Measurements from ENCODE around the gene CEPT1.
"Not testable (repeated sequence)": the region's sequence is repeated elsewhere in the genome, so short reads cannot be mapped to it uniquely, and the experiment has no call there.

The CEPT1 gene

GRCh38 chr1:111139956-111140679 is at the start of gene CEPT1, which contains the start of gene DRAM2:
CEPT1 (plus strand) TSS chr1:111140223; CDS start chr1:111147715, 7,492 bp downstream.
DRAM2 (minus strand) TSS chr1:111140093; CDS start chr1:111131554, 8,539 bp downstream.
- peak; percentile 87 for DNase-seq (ENCODE audit: low read depth, low spot score)

DNA sequence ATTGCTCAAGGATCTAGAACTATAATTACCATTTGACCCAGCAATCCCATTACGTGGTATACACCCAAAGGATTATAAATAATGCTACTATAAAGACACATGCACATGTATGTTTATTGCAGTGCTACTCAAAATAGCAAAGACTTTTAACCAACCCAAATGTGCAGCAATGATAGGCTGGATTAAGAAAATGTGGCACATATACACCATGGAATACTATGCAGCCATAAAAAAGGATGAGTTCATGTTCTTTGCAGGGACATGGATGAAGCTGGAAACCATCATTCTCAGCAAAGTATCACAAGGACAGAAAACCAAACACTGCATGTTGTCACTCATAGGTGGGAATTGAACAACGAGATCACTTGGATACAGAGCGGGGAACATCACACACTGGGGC is 44.6 kb upstream of the CEPT1 start:
- DNase-seq (ENCODE audit: low read depth, low spot score) = not testable (repeated sequence)

GRCh38 chr1:111097356-111098099 is 42.5 kb upstream of the CEPT1 start:
- DNase-seq (ENCODE audit: low read depth, low spot score) = no peak

GRCh38 chr1:111099289-111099688 is 40.7 kb upstream of the CEPT1 start:
- DNase-seq (ENCODE audit: low read depth, low spot score) = no peak

GRCh38 chr1:111101854-111102642 is 38.0 kb upstream of the CEPT1 start:
- no peak for DNase-seq (ENCODE audit: low read depth, low spot score)

- no peak for DNase-seq (ENCODE audit: low read depth, low spot score)
These were observed 35.0 kb upstream of the CEPT1 start for GRCh38 chr1:111104981-111105380.

GRCh38 chr1:111110197-111110899 is 29.7 kb upstream of the CEPT1 start:
- no peak for DNase-seq (ENCODE audit: low read depth, low spot score)

DNA sequence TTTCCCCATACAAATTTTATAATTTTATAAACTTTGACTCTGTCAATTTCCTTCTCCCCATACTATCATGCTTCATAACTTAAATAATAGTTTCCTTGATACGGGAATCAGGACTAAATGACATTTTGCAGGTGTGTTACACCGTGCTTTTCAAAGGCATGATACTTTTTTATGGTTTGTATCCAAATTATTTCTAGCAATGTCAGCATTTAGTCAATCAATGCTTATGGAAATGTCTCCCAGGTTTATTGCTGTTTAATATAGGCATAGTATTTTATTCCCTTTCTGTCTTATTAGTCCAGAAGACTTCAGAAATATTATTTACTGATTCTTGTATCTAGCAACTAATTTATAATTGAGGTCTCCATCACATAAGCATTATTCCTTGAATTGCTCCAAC is 23.5 kb upstream of the CEPT1 start:
- DNase-seq (ENCODE audit: low read depth, low spot score) = no peak

- no peak for DNase-seq (ENCODE audit: low read depth, low spot score)
These were observed 13.7 kb upstream of the CEPT1 start for GRCh38 chr1:111126354-111126753.

- DNase-seq (ENCODE audit: low read depth, low spot score) = no peak
These were observed 11.9 kb upstream of the CEPT1 start for GRCh38 chr1:111127923-111128643.

DNA sequence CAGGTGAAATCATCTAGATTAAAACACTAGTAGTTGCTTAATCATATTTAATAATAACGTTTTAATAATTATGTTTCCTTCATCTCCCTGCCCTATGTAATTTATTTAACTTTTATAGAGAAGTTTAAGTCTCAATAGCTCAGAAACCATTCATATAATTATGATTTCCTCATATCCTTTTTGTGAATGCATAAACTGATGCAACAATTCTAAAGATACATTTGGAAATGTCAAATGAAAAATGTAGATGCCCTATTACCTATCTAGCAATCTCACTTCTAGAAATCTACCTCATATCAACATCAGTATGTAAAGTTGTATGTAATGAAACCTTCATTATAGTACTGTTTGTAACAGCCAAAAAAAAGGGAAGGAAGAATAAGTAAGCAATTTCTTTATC is 10.6 kb upstream of the CEPT1 start:
- DNase-seq (ENCODE audit: low read depth, low spot score) = no peak

DNA sequence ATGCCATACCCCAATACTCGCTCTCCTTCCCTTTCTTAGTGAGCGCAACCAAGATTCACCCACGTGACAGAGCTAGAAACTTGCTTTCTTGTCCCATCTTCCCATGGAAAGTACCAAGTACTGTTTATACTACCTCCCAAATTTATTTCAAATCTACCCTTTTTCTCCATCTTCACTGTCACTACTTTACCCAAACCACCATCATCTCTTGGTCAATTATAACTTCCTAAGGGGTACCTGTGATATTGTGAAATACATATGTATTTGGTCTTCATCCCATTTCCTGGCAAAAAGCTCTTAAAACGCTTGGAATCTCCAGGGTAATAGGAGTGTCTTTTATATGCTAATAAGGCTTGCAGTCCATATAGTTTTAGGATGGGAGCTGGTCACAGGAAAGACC is 8.3 kb upstream of the CEPT1 start:
- no peak for DNase-seq (ENCODE audit: low read depth, low spot score)

DNA sequence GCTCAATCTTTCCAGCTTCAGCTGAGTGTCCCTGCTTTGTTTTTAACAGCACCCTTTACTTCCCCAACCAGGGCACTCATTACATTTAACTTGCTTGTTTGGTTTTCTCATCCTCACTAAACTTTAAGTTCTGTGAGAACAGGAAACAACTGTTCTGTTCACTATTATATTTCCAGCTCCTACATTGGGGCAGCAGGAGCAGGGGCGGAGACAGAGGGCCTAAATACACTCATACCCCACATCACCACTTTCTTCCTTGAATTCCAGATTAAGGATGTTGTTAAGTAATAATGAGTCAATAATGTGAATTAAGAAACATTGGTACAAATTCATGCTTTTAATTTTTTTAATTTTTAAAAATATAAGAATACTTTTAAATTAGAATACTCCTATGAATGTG is 6.2 kb upstream of the CEPT1 start:
- no peak for DNase-seq (ENCODE audit: low read depth, low spot score)

DNA sequence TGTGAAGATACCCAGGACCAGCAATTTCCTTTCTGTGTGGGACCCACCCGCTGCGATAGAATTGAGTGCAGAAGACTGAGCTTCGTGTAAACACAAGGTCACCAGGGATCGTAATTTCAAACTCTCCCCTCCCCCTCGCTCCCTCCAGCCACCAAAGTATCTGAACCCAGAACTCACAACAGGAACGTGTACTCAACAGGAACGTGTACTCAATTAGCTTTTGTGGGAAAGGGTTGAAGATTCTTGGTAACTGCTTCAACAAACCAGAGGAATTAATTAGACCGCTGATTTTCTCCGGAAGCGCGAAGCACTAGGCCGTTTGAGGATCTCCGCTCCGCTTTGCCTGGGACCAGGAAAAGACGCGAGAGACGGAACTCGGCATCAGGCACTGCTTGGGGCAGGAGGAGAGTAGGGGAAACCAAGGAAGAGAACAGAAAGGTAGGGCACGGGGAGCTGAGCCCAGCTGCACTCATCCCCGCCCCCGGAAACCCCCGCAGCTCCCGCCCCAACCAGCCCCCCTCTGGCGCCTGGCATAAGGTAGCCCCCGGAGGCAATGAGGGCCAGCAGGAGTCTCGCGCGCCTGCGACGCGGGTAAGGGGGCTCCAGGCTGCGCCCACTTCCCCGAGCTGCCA is 583 bp upstream of the CEPT1 start:
- peak; percentile 25 for DNase-seq (ENCODE audit: low read depth, low spot score)

DNA sequence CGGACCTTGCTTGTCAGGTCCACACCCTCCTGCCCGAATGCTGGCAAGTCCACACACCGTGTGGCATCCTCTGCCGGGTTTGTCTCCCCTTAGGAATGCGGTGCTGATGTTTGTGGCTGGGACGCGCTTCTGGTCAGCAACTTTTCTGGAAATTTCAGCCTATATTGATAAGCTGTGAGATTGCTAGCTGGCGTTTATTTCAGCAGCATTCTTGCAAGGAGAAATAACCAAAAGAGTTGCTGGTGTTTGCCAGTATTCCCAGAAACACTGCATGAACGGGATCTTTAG is 601 bp downstream of the CEPT1 start:
- DNase-seq (ENCODE audit: low read depth, low spot score) = no peak

- DNase-seq (ENCODE audit: low read depth, low spot score) = no peak
These were observed 1.5 kb downstream of the CEPT1 start for GRCh38 chr1:111141245-111142220.

- no peak for DNase-seq (ENCODE audit: low read depth, low spot score)
These were observed 2.4 kb downstream of the CEPT1 start for GRCh38 chr1:111142356-111142975.

GRCh38 chr1:111145542-111145941 is 5.5 kb downstream of the CEPT1 start:
- no peak for DNase-seq (ENCODE audit: low read depth, low spot score)

Data from activated naive CD8-positive, alpha-beta T cell treated with anti-CD3 and anti-CD28 coated beads, Interleukin-2, amount 50 U/mL, for 16 hours (primary cell).